ENCODE data around the gene RAPGEF3.

The RAPGEF3 gene

DNA sequence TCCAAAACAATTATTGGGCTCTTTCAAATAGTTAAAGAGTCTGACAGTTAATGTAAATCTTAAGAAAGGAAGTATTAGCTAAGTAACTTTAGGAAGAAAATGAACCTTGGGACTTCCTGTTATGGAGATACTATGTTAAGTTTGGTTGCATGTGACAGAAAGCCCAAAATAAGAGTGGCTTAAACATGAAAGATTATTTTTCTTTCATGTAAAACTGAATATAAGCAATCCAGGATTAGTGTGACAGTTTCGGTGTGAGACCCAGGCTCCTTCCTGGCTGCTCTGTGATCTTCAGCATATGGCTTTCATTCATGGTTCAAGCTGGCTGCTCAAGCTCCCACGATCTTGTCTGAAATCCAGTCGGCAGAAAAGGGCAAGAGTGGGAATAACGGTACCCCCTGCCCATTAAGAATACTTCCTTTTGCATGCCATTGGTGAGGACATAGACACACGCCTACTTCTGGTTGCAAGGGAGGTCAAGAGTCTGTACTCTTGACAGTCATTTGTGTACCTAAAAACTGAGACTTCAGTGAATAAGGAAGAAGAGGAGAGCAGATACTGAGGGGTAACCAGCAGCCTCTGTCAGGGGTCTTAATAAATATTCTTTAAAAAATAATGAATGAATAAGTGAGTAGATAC is 50.7 kb downstream of the RAPGEF3 start:
- in situ Hi-C loops (cut with MboI; ENCODE audit: low sequenced_read_pairs), result no loop called here

DNA sequence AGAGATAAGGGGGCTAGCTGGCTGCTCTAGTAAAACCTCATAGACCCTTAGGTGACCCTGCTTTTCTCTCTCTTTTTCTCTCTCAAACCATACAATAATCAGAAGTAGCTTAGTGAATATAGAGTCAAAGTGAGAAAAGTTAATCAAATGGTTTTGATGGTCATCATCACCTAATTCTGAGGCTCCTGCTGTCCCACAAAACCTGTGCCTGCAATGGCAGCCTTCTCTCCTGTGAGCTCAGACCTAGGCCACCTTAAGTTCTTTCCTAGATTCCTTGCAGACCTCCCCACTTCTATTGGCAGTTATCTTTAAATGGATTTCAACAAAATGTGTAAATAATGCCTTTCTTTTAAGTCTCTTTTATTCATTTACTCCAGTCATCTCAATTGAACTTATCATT is 51.3 kb downstream of the RAPGEF3 start:
- in situ Hi-C loops (cut with MboI; ENCODE audit: low sequenced_read_pairs), result no loop called here

DNA sequence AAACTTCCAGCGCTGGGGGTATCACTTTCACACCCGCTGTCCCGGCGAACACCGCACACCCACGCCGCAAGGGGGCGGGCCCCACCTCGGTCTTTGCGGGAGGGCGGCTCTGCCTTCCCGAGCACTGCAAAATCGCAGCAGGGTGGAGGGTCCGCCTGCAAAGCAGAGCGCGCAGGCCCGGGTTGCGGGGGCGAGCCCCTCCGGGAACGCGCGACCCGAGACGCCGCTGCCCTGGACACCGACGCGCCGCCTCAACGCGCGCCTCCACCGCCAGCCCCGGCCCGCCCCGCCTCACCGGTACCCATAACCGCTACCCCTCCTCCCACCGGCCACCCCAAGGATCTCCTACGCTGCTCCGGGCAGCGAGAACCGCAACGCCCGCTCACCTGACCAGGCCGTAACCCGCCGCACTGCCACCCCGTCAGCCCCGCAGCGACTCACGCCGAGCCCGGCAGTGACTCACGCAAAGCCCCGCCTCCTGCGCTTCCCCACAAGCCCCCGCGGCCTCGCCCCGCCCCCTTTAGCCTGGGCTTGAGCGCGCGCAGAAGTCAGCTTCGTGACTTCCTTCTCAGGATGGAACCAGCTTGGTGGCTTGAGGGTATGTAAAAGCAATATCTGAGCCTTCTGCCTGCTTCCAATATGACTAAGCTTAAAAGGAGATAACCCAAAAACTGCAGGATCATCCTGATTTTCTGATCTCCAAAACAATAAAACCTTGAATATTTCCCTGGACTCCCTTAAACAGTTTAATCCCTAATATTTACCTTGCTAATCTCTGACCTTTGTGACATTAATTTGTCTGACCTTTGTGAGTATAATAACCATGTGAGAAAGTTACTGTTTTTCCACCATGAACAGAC is 52.9 kb downstream of the RAPGEF3 start, which contains the start of gene RPAP3:
Gene RPAP3 (minus strand): TSS at position 465 of the 860 bp plus-strand sequence. CDS start 3,190 bp downstream, outside the sequence.
- in situ Hi-C loops (cut with MboI; ENCODE audit: low sequenced_read_pairs), result no loop called here

DNA sequence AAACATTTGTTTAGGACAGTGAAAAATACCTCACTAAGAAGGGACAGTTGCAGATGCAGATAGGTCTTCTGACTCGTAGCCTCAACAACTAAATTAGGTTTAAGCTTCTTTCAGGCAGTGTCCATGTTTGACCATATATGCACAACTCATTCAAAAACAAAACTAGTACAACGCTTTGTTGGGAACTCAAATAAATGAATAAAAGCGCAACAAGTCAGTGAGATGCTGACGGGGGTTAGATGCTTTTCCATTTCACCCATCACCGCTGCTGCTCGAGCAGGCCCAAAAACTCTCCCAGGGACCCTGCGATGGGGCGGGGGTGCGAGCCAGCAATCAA is 53.5 kb downstream of the RAPGEF3 start:
- in situ Hi-C loops (cut with MboI; ENCODE audit: low sequenced_read_pairs), result no loop called here

DNA sequence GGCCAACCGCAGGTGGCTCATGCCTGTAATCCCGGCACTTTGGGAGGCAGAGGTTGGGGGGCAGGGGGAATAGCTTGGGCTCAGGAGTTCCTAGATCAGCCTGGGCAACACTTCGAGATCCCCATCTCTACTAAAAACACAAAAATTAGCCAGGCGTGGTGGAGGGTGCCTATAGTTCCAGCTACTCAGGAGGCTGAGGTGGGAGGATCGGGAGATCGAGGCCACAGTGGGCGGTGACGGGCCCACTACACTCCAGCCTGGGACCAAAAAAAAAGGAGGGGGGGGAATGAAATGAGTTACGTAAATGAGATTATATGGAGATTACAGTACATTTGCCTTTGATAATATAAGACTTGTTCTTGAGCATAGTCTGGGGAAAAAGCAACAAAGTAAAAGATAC is 54.0 kb downstream of the RAPGEF3 start:
- in situ Hi-C loops (cut with MboI; ENCODE audit: low sequenced_read_pairs), result no loop called here

DNA sequence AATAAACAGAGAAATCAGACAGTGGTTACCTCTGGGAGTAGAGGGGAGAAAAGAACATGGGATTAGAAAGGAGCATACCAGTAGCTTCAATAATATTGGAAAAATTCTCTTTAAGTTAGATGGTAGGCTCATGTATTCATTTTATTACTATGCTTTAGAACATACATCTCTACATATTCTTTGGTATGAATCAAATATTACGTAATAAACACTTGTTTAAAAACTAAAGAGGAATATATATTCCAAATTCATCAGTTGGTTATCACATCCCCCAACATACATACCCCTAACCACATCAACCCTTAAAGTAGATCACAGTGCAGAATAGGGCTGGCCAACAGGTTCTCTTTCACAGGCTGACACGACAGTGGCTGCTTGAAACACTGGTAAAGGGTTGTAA is 58.4 kb downstream of the RAPGEF3 start:
- in situ Hi-C loops (cut with MboI; ENCODE audit: low sequenced_read_pairs), result no loop called here

DNA sequence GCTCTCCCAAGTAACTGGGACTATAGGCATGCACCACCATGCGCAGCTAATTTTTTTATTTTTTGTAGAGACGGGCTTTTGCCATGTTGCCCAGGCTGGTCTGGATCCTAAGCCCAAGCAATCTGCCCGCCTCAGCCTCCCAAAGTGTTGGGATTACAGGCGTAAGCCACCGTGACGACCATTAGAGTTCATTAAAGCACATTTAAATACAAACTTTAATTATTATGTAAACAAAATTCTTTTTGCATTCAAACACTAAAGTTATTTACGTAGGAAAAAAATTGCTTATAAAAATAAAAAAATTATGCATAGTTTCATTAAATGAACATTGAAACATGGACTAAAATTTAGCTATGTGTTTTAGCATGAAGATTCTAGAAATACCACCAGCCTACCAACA is 60.0 kb downstream of the RAPGEF3 start:
- in situ Hi-C loops (cut with MboI; ENCODE audit: low sequenced_read_pairs), result no loop called here

DNA sequence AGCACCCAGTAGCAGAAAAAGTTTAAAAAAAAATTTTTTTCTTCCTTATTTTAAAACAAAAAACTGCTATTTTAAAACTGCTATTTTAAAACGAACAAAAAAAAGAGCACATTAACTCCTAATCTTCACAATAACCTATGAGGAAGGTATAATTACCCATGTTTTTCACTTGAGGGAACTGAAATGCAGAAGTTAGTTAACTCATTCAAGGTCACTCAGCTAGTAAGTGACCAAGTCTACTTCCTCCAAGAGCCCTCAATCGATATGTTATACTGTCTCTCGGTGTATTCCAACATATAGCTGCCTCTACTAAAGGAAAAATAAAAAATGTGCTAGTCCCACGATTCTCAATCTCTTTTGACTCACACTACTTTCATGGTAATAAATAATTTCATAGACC is 60.6 kb downstream of the RAPGEF3 start:
- in situ Hi-C loops (cut with MboI; ENCODE audit: low sequenced_read_pairs), result no loop called here

DNA sequence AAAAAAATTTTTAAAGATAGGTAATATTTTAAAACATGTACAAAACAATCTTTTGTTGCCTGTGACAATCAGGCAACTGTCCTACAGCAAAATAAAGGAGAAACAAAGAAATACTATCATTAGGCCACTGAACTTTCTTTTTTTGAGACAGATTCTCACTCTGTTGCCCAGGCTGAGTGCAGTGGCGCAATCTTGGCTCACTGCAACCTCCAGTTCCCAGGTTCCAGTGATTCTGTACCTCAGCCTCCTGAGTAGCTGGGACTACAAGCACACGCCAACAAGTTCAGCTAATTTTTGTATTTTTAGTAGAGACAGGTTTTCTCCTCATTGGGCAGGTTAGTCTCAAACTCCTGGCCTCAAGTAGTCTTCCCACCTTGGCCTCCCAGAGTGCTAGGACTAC is 69.5 kb downstream of the RAPGEF3 start:
- in situ Hi-C loops (cut with MboI; ENCODE audit: low sequenced_read_pairs), result no loop called here

DNA sequence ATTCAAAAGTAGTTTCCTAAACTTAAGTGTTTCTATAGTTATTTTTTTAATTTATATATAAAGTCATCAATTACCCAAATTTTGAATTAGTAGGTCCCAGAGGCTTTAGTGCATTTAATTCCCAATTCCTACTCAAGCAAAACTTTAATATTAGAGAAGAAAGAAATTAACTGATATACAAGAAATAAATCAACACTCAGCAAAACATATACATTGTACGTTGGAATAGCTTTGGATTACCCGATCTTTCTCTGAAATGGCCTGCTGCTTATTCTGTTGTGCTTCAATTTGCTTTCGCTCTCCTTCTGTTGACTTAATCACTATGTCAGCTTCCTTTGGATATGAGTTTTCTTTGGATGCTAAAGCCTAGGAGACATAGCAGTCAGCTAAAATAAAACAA is 71.0 kb downstream of the RAPGEF3 start:
- in situ Hi-C loops (cut with MboI; ENCODE audit: low sequenced_read_pairs), result no loop called here

DNA sequence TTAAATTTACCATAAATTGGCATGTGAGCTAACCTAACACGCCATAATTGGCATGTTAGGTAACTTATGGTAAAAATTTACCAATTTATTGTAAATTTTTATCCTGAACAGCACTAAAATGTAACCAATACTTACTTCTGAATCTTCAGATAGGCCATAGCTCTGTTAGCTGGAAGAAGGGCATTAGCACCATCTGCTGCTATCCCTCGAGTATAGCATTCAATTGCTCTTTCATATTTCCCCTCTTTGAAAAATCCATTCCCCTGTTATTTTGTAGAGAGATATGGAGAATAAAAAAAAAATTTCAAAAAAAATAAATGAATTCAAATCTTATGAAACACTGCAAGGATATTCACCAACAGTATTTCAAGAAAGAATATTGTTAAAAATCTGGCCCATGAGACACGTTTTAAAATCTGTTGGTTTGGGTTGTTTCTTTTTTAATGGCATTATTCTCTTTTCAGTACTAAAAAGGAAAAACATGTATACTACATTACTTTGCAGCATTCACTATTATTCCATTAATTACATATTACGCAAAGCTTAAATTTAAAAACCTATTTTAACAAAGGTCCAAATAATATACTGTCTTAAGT is 71.9 kb downstream of the RAPGEF3 start:
- in situ Hi-C loops (cut with MboI; ENCODE audit: low sequenced_read_pairs), result no loop called here
